Neuronal stem cell (in vitro differentiated cells): ENCODE data around the gene UNG.
A peak's percentile ranks its signal among the peaks of the same experiment; 100 is the strongest.

ENCODE experiments used
- DNase-seq: peaks from one replicate; pipeline ENCODE4 v3.0.0-alpha.2; 2013; ENCODE audit warnings: low spot score
- H2AFZ ChIP-seq: one replicate; pipeline ENCODE4 v1.6.1; 2013; ENCODE audit warnings: mild to moderate bottlenecking, low read length, inconsistent platforms
- H2AK5ac ChIP-seq: 2 replicates; pipeline ENCODE4 v1.6.1; 2013; ENCODE audit warnings: low read depth, mild to moderate bottlenecking, inconsistent platforms, low read length, moderate library complexity, mixed read lengths
- H2BK120ac ChIP-seq: 2 replicates; pipeline ENCODE4 v1.6.1; 2013; ENCODE audit warnings: low read depth, mild to moderate bottlenecking, inconsistent platforms, low read length, moderate library complexity, mixed read lengths
- H2BK12ac ChIP-seq: one replicate; pipeline ENCODE4 v1.6.1; 2013; ENCODE audit warnings: low read length, inconsistent platforms
- H2BK15ac ChIP-seq: 2 replicates; pipeline ENCODE4 v1.6.1; 2013; ENCODE audit warnings: mild to moderate bottlenecking, low read length, inconsistent platforms, mixed read lengths
- H2BK5ac ChIP-seq: one replicate; pipeline ENCODE4 v1.6.1; 2013; ENCODE audit warnings: inconsistent platforms, mild to moderate bottlenecking, low read length, moderate library complexity
- H3K14ac ChIP-seq: one replicate; pipeline ENCODE4 v1.6.1; 2013; ENCODE audit warnings: low read length, inconsistent platforms
- H3K18ac ChIP-seq: 2 replicates; pipeline ENCODE4 v1.6.1; 2013; ENCODE audit warnings: low read length, inconsistent platforms
- H3K23ac ChIP-seq: 2 replicates; pipeline ENCODE4 v1.6.1; 2013; ENCODE audit warnings: low read depth, mild to moderate bottlenecking, mixed read lengths, low read length, inconsistent platforms; ENCODE audit not compliant: poor library complexity
- H3K27ac ChIP-seq: replicated peaks from 3 replicates; pipeline ENCODE4 v1.5.1; 2013; ENCODE audit warnings: low read length, inconsistent platforms
- H3K27me3 ChIP-seq, 3 experiments: 2 replicates each; pipeline ENCODE4 v1.6.1; 2013; ENCODE audit warnings: low read length in 3 of 3, mild to moderate bottlenecking in 2 of 3, inconsistent platforms in 1 of 3, low read depth in 1 of 3, mixed read lengths in 1 of 3, moderate library complexity in 1 of 3; ENCODE audit not compliant: control insufficient read depth in 3 of 3, insufficient read depth in 3 of 3
- H3K36me3 ChIP-seq, 2 donors: replicated peaks in 1 of 2; 2 replicates each; pipeline ENCODE4 v1.6.1; 2013; ENCODE audit warnings: low read length in 2 of 2; ENCODE audit not compliant: control insufficient read depth in 2 of 2, insufficient read depth in 2 of 2
- H3K4ac ChIP-seq: 2 replicates; pipeline ENCODE4 v1.6.1; 2013; ENCODE audit warnings: inconsistent platforms, mild to moderate bottlenecking, low read length, moderate library complexity
- H3K4me1 ChIP-seq, 2 donors: 1 replicate in 1 of 2; 2 replicates in 1 of 2; pipeline ENCODE4 v1.6.1; 2013; ENCODE audit warnings: low read length in 2 of 2, low read depth in 1 of 2; ENCODE audit not compliant: control insufficient read depth in 2 of 2, insufficient read depth in 1 of 2
- H3K4me2 ChIP-seq: one replicate; pipeline ENCODE4 v1.6.1; 2013; ENCODE audit warnings: mild to moderate bottlenecking, low read length, inconsistent platforms; ENCODE audit not compliant: insufficient read depth, poor library complexity, severe bottlenecking
- H3K4me3 ChIP-seq, 2 donors: 2 replicates each; pipeline ENCODE4 v1.5.1; 2013; ENCODE audit warnings: low read length in 2 of 2, mild to moderate bottlenecking in 2 of 2, inconsistent platforms in 1 of 2, moderate library complexity in 1 of 2
- H3K79me1 ChIP-seq: one replicate; pipeline ENCODE4 v1.6.1; 2013; ENCODE audit warnings: low read depth, mild to moderate bottlenecking, inconsistent platforms, low read length, moderate library complexity
- H3K9ac ChIP-seq: one replicate; pipeline ENCODE4 v1.6.1; 2013; ENCODE audit warnings: mild to moderate bottlenecking, low read depth, low read length, inconsistent platforms; ENCODE audit not compliant: poor library complexity
- H3K9me3 ChIP-seq, 2 donors: replicated peaks in 1 of 2; 2 replicates each; pipeline versions ENCODE3 to v1.6.1; 2013; ENCODE audit warnings: low read length in 2 of 2, mild to moderate bottlenecking in 2 of 2, inconsistent platforms in 1 of 2, low read depth in 1 of 2, mixed read lengths in 1 of 2, moderate library complexity in 1 of 2; ENCODE audit not compliant: control insufficient read depth in 2 of 2, insufficient read depth in 1 of 2
- H4K8ac ChIP-seq: one replicate; pipeline ENCODE4 v1.6.1; 2013; ENCODE audit warnings: low read depth, mild to moderate bottlenecking, inconsistent platforms, low read length, moderate library complexity
- H4K91ac ChIP-seq: one replicate; pipeline ENCODE4 v1.6.1; 2013; ENCODE audit warnings: low read length, low read depth, mild to moderate bottlenecking, inconsistent platforms; ENCODE audit not compliant: poor library complexity
- WGBS, 2 donors: extraction: QIAGEN DNeasy Blood & Tissue Kit; methylation state at CpG; one replicate each; pipeline ENCODE4 v1.1.7; 2013; ENCODE audit warnings: missing lambda C conversion rate in 2 of 2, mixed read lengths in 1 of 2; ENCODE audit not compliant: insufficient read length in 2 of 2, insufficient replicate concordance in 1 of 2; ENCODE audit errors: extremely low coverage in 2 of 2; 5-methylcytosine and 5-hydroxymethylcytosine counted together

The UNG gene

DNA sequence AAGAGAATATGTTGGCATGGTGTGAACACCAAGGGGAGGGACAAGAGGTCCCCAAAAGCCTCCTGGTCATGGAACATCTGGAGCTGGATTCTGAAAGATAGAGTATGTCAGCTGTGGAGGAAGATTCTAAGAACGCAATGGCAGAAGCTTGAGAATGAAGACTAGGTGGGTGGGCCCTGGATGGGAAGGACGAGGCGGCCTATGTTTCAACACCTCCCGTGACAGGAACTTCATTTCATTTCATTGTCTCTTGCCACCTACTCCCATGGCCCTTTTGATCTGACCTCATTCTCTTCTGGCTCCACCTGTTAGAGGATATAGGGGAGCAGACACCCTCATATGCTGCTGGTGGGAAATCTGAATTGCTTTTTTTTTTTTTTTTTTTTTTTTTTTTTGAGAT is 3.3 kb downstream of the UNG start:
- Histone ChIP-seq H3K27ac (no peak overlapping the region), H2AK5ac (no peak overlapping the region), H3K4me3 (no peak overlapping the region), H2AFZ (no peak overlapping the region), H3K23ac (no peak overlapping the region), H3K9ac (no peak overlapping the region), H3K14ac (no peak overlapping the region), H3K4me1 (peaks cover 4 to 6% of the 10 kb centered on the region in 2 donors), H2BK5ac (no peak overlapping the region), H3K36me3 (peaks cover 43 to 73% of the 10 kb centered on the region in 2 donors), H3K18ac (no peak overlapping the region), H3K9me3 (no peaks in the 10 kb centered on the region), H3K27me3 (no peaks in the 10 kb centered on the region), H3K4me2 (no peak overlapping the region), H2BK120ac (no peak overlapping the region), H2BK15ac (no peak overlapping the region), H4K8ac (no peak overlapping the region), H3K4ac (no peak overlapping the region), H2BK12ac (no peak overlapping the region), H4K91ac (no peak overlapping the region), H3K79me1 (peaks cover 6% of the 10 kb centered on the region)
- WGBS, 2 donors: no CpG with 5 or more reads among the region's 4 CpGs
- no peak for DNase-seq

DNA sequence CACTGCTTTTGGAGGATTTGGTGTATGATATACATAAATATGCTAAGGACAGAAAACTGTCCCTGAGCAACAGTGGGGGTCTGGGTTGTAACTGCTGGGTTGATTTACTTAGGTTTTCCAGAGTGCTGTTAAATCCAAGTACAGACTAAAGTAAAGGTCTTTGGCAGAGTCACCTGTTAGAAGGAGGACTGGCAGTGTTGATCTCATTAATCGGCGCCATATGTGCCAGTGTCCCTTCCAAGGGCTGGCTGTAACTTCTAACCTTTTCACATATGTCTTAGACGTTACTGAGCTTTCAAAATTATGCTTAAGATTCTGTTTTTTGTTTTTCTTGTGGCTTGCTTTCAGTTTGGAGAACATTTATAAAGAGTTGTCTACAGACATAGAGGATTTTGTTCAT is 5.1 kb downstream of the UNG start:
- no peak overlapping the region for H2BK15ac ChIP-seq
- H3K36me3 ChIP-seq: peaks cover 52 to 88% of the 10 kb centered on the region in 2 donors
- H2BK12ac ChIP-seq: no peak overlapping the region
- no peak overlapping the region for H2AFZ ChIP-seq
- H3K27me3 ChIP-seq: no peaks in the 10 kb centered on the region
- H2BK5ac ChIP-seq: no peak overlapping the region
- no peak overlapping the region for H3K14ac ChIP-seq
- H4K8ac ChIP-seq: no peak overlapping the region
- H3K23ac ChIP-seq: no peak overlapping the region
- no CpG with 5 or more reads among the region's 3 CpGs for WGBS, 2 donors
- H4K91ac ChIP-seq: no peak overlapping the region
- H3K4me3 ChIP-seq: no peak overlapping the region
- H3K18ac ChIP-seq: no peak overlapping the region
- H3K27ac ChIP-seq: no peak overlapping the region
- H2BK120ac ChIP-seq: no peak overlapping the region
- H3K9ac ChIP-seq: no peak overlapping the region
- no peaks in the 10 kb centered on the region for H3K9me3 ChIP-seq
- peaks cover 9% of the 10 kb centered on the region for H3K79me1 ChIP-seq
- H3K4ac ChIP-seq: no peak overlapping the region
- no peak overlapping the region for H3K4me2 ChIP-seq
- no peak for DNase-seq
- H2AK5ac ChIP-seq: no peak overlapping the region
- H3K4me1 ChIP-seq: peaks cover 4% of the 10 kb centered on the region in 2 donors

DNA sequence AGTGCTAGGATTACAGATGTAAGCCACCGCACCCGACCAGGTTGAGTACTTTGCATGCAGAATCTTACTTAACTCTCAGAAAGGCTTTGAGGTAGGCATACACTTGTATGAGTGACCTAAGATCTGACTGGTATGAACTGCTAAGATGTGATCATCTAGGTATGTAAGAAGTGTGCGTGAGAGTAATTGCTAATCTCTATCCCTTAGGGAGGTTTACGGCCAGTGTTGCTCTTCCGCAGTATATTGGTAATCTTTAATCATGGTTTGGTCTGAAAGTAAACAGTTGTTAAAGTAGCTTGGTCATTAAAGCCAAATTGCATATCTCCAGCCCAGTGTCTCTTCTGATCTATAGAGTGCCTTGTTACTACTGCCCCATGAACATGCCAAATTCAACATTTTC is 7.8 kb downstream of the UNG start:
- Histone ChIP-seq H3K36me3 (peaks cover 56 to 93% of the 10 kb centered on the region in 2 donors), H3K27ac (no peak overlapping the region), H3K14ac (no peak overlapping the region)

DNA sequence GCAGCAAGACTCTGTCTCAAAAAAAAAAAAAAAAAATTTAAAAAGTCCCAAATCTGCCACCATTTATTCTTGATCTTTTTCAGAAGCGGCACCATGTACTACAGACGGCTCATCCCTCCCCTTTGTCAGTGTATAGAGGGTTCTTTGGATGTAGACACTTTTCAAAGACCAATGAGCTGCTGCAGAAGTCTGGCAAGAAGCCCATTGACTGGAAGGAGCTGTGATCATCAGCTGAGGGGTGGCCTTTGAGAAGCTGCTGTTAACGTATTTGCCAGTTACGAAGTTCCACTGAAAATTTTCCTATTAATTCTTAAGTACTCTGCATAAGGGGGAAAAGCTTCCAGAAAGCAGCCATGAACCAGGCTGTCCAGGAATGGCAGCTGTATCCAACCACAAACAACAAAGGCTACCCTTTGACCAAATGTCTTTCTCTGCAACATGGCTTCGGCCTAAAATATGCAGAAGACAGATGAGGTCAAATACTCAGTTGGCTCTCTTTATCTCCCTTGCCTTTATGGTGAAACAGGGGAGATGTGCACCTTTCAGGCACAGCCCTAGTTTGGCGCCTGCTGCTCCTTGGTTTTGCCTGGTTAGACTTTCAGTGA is 12.5 kb downstream of the UNG start:
- peaks cover 28 to 55% of the 10 kb centered on the region in 2 donors for H3K36me3 ChIP-seq
- H3K9me3 ChIP-seq: no peaks in the 10 kb centered on the region

More for the DNA sequence above, 7.8 kb downstream of the UNG start:
- no peak overlapping the region for H2AK5ac ChIP-seq
- WGBS, 2 donors: no CpG with 5 or more reads among the region's 5 CpGs
- H2BK5ac ChIP-seq: no peak overlapping the region
- H3K4me2 ChIP-seq: no peak overlapping the region
- no peaks in the 10 kb centered on the region for H3K27me3 ChIP-seq
- no peak overlapping the region for H2AFZ ChIP-seq
- H3K4ac ChIP-seq: no peak overlapping the region
- DNase-seq: no peak
- H2BK120ac ChIP-seq: no peak overlapping the region
- H3K9me3 ChIP-seq: no peaks in the 10 kb centered on the region
- peaks cover 9% of the 10 kb centered on the region for H3K79me1 ChIP-seq
- peaks cover under 1 to 3% of the 10 kb centered on the region in 2 donors for H3K4me1 ChIP-seq
- no peak overlapping the region for H3K18ac ChIP-seq
- no peak overlapping the region for H3K4me3 ChIP-seq
- H3K23ac ChIP-seq: no peak overlapping the region
- H2BK15ac ChIP-seq: no peak overlapping the region
- no peak overlapping the region for H3K9ac ChIP-seq
- no peak overlapping the region for H2BK12ac ChIP-seq
- no peak overlapping the region for H4K91ac ChIP-seq
- no peak overlapping the region for H4K8ac ChIP-seq

More for the DNA sequence above, 12.5 kb downstream of the UNG start:
- H2BK120ac ChIP-seq: no peak overlapping the region
- H3K27me3 ChIP-seq: no peaks in the 10 kb centered on the region
- DNase-seq: no peak
- no peak overlapping the region for H3K18ac ChIP-seq
- H2BK15ac ChIP-seq: no peak overlapping the region
- peaks cover 5 to 14% of the 10 kb centered on the region in 2 donors for H3K4me1 ChIP-seq
- H2BK5ac ChIP-seq: no peak overlapping the region
- H3K14ac ChIP-seq: no peak overlapping the region
- H4K91ac ChIP-seq: no peak overlapping the region
- WGBS, 2 donors: no CpG with 5 or more reads among the region's 6 CpGs
- H3K23ac ChIP-seq: no peak overlapping the region
- H2AFZ ChIP-seq: peak overlapping the region; percentile 95
- no peak overlapping the region for H3K4me3 ChIP-seq
- H3K9ac ChIP-seq: no peak overlapping the region
- no peak overlapping the region for H3K4me2 ChIP-seq
- H3K79me1 ChIP-seq: peaks cover 3% of the 10 kb centered on the region
- H4K8ac ChIP-seq: no peak overlapping the region
- H3K27ac ChIP-seq: peak overlapping the region; percentile 37
- no peak overlapping the region for H2BK12ac ChIP-seq
- no peak overlapping the region for H3K4ac ChIP-seq
- H2AK5ac ChIP-seq: no peak overlapping the region
